AG04449 (cell line): Measurements from ENCODE around the gene BCL11A.

Experiments used
- CTCF ChIA-PET: fragments of 350-600 bp; formaldehyde crosslinking; extraction: SDS; loops from one replicate; lab custom pipeline; 2021; ENCODE audit warnings: antibody characterized with exemption; lab: Yijun Ruan, JAX
- POLR2A ChIA-PET: fragments of 400-600, 350-600 bp; formaldehyde crosslinking; extraction: SDS; loops from one replicate; lab custom pipeline; 2020; ENCODE audit warnings: antibody characterized with exemption, inconsistent platforms; lab: Yijun Ruan, JAX
- DNase-seq: peaks from one replicate; pipeline ENCODE4 v3.0.0-alpha.2; 2010; ENCODE audit warnings: low read depth, low spot score
- H3K4me3 ChIP-seq: 2 replicates; pipeline ENCODE4 v1.5.1; 2011; ENCODE audit warnings: low read depth, mild to moderate bottlenecking, control low read depth, low read length
- TF ChIP-seq, protein P1 (sequence below): IDR thresholded peaks from one replicate; pipeline ENCODE4 v1.5.1; 2011; ENCODE audit warnings: mild to moderate bottlenecking, moderate library complexity, low read length, control low read depth, inconsistent platforms; ENCODE audit not compliant: insufficient read depth; ENCODE audit errors: missing control alignments

The BCL11A gene

DNA sequence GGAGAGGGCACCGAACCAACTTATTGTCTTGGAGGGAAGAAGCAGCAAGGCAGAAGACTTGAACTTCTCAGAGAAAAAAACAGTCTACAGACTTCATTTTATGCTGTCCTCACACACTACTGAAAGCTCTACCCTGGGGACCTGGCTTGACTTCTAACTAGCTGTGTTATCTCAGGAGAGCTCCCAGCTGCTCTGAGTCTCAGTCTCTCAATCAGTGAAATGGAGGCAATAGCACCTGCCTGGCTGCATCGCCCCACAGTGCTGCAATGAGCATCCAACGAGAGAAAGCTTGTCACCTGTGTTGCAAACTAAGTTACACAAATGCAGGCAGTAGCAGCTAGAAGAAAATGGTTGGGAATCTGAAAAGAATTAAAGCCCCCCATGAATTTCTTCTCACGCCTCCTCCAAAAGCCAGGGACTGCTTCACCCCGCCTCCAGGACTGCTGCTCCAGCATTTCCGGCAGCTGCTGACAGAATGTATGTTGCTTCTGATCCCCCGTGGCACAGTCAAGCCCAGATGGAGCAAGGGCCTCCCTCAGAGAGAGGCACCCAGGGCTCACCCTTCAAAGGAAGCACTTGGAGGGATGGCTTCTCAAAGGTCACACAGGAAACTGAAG lies 116.3 kb downstream of the BCL11A start:
- no peak overlapping the region for H3K4me3 ChIP-seq
- TF ChIP-seq, protein P1, sequence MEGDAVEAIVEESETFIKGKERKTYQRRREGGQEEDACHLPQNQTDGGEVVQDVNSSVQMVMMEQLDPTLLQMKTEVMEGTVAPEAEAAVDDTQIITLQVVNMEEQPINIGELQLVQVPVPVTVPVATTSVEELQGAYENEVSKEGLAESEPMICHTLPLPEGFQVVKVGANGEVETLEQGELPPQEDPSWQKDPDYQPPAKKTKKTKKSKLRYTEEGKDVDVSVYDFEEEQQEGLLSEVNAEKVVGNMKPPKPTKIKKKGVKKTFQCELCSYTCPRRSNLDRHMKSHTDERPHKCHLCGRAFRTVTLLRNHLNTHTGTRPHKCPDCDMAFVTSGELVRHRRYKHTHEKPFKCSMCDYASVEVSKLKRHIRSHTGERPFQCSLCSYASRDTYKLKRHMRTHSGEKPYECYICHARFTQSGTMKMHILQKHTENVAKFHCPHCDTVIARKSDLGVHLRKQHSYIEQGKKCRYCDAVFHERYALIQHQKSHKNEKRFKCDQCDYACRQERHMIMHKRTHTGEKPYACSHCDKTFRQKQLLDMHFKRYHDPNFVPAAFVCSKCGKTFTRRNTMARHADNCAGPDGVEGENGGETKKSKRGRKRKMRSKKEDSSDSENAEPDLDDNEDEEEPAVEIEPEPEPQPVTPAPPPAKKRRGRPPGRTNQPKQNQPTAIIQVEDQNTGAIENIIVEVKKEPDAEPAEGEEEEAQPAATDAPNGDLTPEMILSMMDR, result no peak
- no peak for DNase-seq
- CTCF ChIA-PET, result no interaction called here
- POLR2A ChIA-PET, result no interaction called here

DNA sequence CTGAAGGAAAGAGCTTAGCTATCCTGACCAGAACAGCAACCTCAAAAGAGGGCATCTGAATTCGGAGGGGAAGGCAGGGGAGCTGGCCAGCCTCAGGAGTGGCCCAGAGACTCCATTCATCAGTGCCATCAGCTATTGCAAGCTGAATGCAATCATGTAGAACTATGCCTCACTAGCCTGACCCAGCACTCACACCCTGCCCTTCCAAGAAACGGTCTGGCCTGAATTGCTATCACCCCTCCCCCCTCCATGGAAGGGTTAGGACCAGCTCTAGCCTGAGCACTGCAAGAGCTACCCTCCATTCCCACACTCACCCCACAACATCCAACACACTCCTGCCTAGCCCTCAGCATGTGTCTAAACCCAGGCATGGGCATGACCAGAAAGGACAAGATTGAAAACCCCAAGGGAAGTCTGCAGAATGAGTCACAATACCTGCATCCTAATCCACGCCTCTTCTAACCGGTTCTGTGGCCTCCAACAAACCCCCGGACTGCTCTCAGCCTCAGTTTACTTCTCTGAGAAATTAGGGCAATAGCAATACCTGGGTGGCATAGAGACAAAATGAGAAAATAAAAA lies 120.3 kb downstream of the BCL11A start:
- CTCF ChIA-PET, result interaction anchor here (1.0 kb wide), 1 partner anchor 15 kb away, joined by 4 read pairs; no protein-coding TSS in a partner anchor
- H3K4me3 ChIP-seq, result no peak overlapping the region
- no peak for DNase-seq
- POLR2A ChIA-PET, result no interaction called here
- TF ChIP-seq, protein P1, result no peak

DNA sequence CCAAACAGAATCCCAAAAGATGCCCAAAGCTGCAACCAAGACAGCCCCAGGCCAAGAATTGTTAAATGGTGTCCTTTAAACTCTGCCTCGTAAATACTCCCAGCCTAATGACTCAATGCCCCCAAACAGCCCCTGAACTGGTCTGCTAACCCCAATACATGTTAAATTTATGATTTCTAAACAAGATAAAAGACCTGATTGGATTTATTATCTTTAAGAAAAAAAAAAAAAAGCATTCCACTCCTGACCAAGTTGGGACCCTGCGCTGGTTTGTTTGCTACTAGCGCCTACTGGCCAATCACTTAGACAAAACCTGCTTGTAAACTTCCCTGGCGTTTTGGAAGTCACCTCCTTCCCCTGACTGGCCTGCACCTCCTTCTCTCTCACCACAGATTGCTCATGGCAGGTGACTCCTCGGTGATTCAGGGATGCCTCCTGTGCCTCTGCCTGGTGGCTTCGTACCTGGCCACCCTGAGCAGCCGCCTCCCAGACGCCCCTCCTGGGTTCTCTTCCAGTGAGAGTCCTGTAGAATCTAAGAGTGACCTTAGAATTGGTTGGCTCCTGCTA lies 121.3 kb downstream of the BCL11A start:
- TF ChIP-seq, protein P1, result no peak
- no peak for DNase-seq
- ChIA-PET POLR2A (no interaction called here), CTCF (interaction anchor here (1.0 kb wide), 1 partner anchor 130 kb away, joined by 3 read pairs; no protein-coding TSS in a partner anchor)
- no peak overlapping the region for H3K4me3 ChIP-seq

- ChIA-PET CTCF (no interaction called here), POLR2A (no interaction called here)
- TF ChIP-seq, protein P1, result no peak
- H3K4me3 ChIP-seq, result no peak overlapping the region
- no peak for DNase-seq
These were observed 123.8 kb downstream of the BCL11A start for GRCh38 chr2:60429681-60430080.

GRCh38 chr2:60426880-60427279 lies 126.6 kb downstream of the BCL11A start:
- DNase-seq, result no peak
- CTCF ChIA-PET, result no interaction called here
- POLR2A ChIA-PET, result no interaction called here
- TF ChIP-seq, protein P1, result no peak
- no peak overlapping the region for H3K4me3 ChIP-seq

DNA sequence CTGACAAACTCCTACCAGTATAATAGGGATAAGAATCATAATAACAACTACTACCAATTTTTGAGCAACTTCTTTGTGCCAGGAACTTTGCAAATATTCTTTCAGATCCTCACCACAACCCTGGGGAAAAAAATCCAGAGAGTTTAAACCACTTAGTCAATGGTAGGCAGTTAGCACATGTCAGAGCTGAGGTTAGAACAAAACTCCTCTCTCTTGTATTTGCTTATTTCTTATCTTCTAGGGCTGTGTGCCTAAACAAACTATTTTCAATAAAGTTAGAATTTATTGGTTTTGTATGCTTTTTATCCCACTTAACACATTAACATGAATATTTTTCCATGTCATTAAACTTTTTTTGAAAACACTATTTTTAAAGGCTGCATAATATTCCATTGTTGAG lies 127.1 kb downstream of the BCL11A start:
- TF ChIP-seq, protein P1, result no peak
- DNase-seq, result no peak
- CTCF ChIA-PET, result no interaction called here
- POLR2A ChIA-PET, result no interaction called here
- H3K4me3 ChIP-seq, result no peak overlapping the region
